Duodenal mucosa (tissue), 2 donors: ENCODE measurements around the gene SEBOX.
A peak's percentile ranks its signal among the peaks of the same experiment; 100 is the strongest.

Experiments
- H3K27ac ChIP-seq: one replicate; pipeline ENCODE4 v1.7.0; 2013; ENCODE audit warnings: low read depth, low read length
- H3K27me3 ChIP-seq, 2 donors: one replicate each; pipeline ENCODE4 v1.7.0; 2013; ENCODE audit warnings: low read length in 2 of 2, control low read depth in 1 of 2; ENCODE audit not compliant: insufficient read depth in 2 of 2, control insufficient read depth in 1 of 2
- H3K36me3 ChIP-seq, 2 donors: one replicate each; pipeline ENCODE4 v1.7.0; 2013; ENCODE audit warnings: low read length in 2 of 2, control low read depth in 1 of 2; ENCODE audit not compliant: insufficient read depth in 2 of 2, control insufficient read depth in 1 of 2
- H3K4me1 ChIP-seq, 2 donors: one replicate each; pipeline ENCODE4 v1.7.0; 2013; ENCODE audit warnings: low read length in 2 of 2, control low read depth in 1 of 2; ENCODE audit not compliant: insufficient read depth in 2 of 2, control insufficient read depth in 1 of 2
- H3K4me3 ChIP-seq, 2 donors: one replicate each; pipeline ENCODE4 v1.7.0; 2013; ENCODE audit warnings: low read length in 2 of 2, low read depth in 1 of 2
- H3K9ac ChIP-seq, 2 donors: one replicate each; pipeline ENCODE4 v1.7.0; 2013; ENCODE audit warnings: low read length in 2 of 2, low read depth in 1 of 2
- H3K9me3 ChIP-seq, 2 donors: one replicate each; pipeline ENCODE4 v1.7.0; 2013; ENCODE audit warnings: low read length in 2 of 2, control low read depth in 1 of 2; ENCODE audit not compliant: control insufficient read depth in 1 of 2

SEBOX gene, protein sequence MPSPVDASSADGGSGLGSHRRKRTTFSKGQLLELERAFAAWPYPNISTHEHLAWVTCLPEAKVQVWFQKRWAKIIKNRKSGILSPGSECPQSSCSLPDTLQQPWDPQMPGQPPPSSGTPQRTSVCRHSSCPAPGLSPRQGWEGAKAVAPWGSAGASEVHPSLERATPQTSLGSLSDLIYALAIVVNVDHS

GRCh38 chr17:28364665-28365363, at the start of gene SEBOX:
Gene SEBOX, minus strand, starts transcription at chr17:28365199. Its CDS starts 48 bp downstream, at chr17:28365151.
- H3K36me3 ChIP-seq: peaks cover 20 to 49% of the 10 kb centered on the region in 2 donors
- no peak within 1 kb of the TSS for H3K4me3 ChIP-seq
- no peaks in the 10 kb centered on the region for H3K9me3 ChIP-seq
- H3K27me3 ChIP-seq: no peaks in the 10 kb centered on the region
- no peak within 1 kb of the TSS for H3K9ac ChIP-seq
- peaks cover under 1 to 2% of the 10 kb centered on the region in 2 donors for H3K4me1 ChIP-seq
- no peak within 1 kb of the TSS for H3K27ac ChIP-seq

- H3K27ac ChIP-seq: no peak overlapping the region
- H3K9ac ChIP-seq: no peak overlapping the region
- no peaks in the 10 kb centered on the region for H3K36me3 ChIP-seq
Measured at GRCh38 chr17:28413804-28414203, 48.8 kb upstream of the SEBOX start.

DNA sequence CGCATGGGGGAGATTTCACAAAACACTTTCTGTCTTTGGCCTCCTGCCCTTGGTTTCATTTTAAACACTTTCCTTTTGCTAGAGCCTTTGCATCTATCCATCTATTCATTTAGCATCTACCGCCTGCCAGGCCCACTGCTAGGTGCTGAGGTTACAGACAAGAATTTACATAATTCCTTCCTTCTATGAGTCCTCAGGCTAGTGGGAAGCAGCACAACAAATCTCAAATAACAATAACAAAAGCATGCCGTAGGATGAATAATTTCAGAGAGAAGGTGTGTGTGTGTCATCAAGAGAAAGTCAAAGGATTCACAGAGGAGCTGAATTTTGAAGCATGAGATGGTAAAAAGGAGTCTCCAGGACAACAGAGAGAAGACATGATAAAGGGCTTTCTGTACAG, 47.1 kb upstream of the SEBOX start:
- Histone ChIP-seq H3K4me1 (peaks cover 16 to 21% of the 10 kb centered on the region in 2 donors), H3K9ac (no peak overlapping the region), H3K36me3 (no peaks in the 10 kb centered on the region), H3K4me3 (no peak overlapping the region), H3K27ac (no peak overlapping the region), H3K9me3 (no peaks in the 10 kb centered on the region), H3K27me3 (no peaks in the 10 kb centered on the region)

More at GRCh38 chr17:28413804-28414203, 48.8 kb upstream of the SEBOX start:
- H3K4me1 ChIP-seq: peaks cover 6 to 15% of the 10 kb centered on the region in 2 donors
- no peaks in the 10 kb centered on the region for H3K9me3 ChIP-seq
- no peaks in the 10 kb centered on the region for H3K27me3 ChIP-seq
- H3K4me3 ChIP-seq: no peak overlapping the region

DNA sequence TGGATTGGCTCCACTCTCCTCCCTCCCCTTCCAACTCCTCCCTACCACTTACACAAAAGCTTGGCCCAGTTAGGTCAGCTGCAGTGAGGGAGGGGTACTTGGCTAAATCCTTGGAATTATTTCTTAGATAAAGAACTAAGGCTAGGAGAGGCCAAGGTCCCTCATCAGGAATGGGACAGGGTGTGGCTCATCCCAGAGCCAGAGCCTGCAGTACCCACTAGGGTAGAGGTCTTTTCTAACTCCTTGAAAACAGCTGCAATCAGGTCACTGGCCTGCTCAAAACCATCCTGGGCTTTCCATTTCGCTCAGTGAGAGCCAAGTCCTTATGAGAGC, 42.9 kb upstream of the SEBOX start:
- no peak overlapping the region for H3K4me3 ChIP-seq
- peaks cover 30 to 37% of the 10 kb centered on the region in 2 donors for H3K4me1 ChIP-seq
- no peaks in the 10 kb centered on the region for H3K36me3 ChIP-seq
- no peaks in the 10 kb centered on the region for H3K9me3 ChIP-seq
- H3K9ac ChIP-seq: no peak overlapping the region
- H3K27me3 ChIP-seq: peaks cover 0 to 15% of the 10 kb centered on the region in 2 donors
- no peak overlapping the region for H3K27ac ChIP-seq

GRCh38 chr17:28407130-28407973, 42.4 kb upstream of the SEBOX start:
- Histone ChIP-seq H3K27ac (no peak overlapping the region), H3K4me1 (peaks cover 32 to 37% of the 10 kb centered on the region in 2 donors)

DNA sequence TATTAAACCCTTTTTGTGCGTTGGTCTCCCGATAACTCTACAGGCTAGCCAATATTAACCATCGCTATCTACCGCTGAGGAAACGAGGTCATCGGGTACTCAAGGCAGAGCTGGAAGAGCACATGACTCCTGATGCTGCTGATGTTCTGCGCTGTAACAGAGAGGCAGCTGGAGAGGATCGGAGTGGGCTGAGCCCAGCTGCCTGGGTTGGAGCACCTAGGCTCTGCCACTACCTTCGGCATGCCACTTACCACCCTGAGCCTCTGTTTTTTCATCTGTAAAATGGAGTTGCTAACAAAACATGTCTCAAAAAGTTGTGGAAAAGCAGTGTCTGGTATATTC, 41.4 kb upstream of the SEBOX start:
- Histone ChIP-seq H3K9me3 (no peaks in the 10 kb centered on the region), H3K27me3 (peaks cover 0 to 15% of the 10 kb centered on the region in 2 donors), H3K36me3 (peaks cover 0 to 11% of the 10 kb centered on the region in 2 donors), H3K4me3 (peak overlapping the region; percentile 73 to 77), H3K9ac (peak overlapping the region in 1 of 2 donors; percentile 71), H3K27ac (no peak overlapping the region), H3K4me1 (peaks cover 37% of the 10 kb centered on the region in 2 donors)

More at GRCh38 chr17:28407130-28407973, 42.4 kb upstream of the SEBOX start:
- Histone ChIP-seq H3K9ac (no peak overlapping the region), H3K27me3 (peaks cover 0 to 15% of the 10 kb centered on the region in 2 donors), H3K36me3 (peaks cover 0 to 4% of the 10 kb centered on the region in 2 donors), H3K4me3 (no peak overlapping the region), H3K9me3 (no peaks in the 10 kb centered on the region)

DNA sequence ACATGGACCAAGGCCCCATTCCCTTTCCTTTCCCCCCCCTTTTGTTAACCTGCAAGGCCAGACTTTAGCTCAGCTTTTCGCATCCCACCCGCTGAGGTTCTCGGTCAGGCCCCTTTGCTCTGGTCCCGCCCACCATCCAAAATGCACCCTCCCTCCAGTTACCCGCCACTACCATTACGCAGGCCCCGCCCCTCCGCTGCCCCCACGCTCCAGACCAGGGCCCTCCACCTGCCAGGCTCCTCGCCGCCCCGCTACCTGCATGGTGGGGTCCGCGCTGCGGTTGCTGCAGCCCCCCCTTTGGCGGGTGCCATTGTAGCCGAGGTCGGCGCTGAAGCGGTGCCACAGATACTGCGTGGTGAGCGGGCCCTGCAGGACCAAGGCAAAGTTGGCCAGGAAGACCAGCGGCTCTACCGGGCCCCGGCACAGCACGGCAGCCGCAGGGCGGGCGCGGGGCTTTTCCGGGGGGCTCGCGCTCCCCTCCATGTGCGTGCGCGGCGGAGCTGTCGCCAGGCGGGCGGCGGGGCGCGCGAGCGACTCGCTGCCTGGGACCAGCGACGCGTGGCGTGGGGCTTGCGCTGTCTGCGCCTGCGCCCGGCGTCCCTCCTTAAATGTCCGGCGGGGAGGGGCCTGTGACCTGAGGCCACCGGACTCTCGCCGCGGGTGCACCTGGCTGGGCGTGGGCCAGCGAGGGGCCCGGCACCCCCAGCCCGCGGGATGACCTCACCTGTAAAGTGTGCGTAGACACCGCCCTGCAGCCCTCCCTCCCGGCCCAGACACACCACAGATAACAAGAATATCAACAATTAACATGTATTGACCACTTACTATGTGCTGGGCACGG, 40.9 kb upstream of the SEBOX start, which contains the start of gene SLC46A1:
SLC46A1 (minus strand) TSS at position 581 of the 841 bp plus-strand sequence; CDS start at position 483, 98 bp downstream.
- Histone ChIP-seq H3K36me3 (peaks cover 0 to 15% of the 10 kb centered on the region in 2 donors), H3K9me3 (no peaks in the 10 kb centered on the region), H3K9ac (peak within 1 kb of the TSS; percentile 60 to 71), H3K4me3 (peak within 1 kb of the TSS; percentile 73 to 77), H3K4me1 (peaks cover 37% of the 10 kb centered on the region in 2 donors), H3K27me3 (peaks cover 0 to 15% of the 10 kb centered on the region in 2 donors), H3K27ac (peak within 1 kb of the TSS; percentile 24)

GRCh38 chr17:28404812-28405570, 40.0 kb upstream of the SEBOX start:
- H3K36me3 ChIP-seq: peaks cover 0 to 17% of the 10 kb centered on the region in 2 donors
- peaks cover 0 to 15% of the 10 kb centered on the region in 2 donors for H3K27me3 ChIP-seq
- H3K9me3 ChIP-seq: no peaks in the 10 kb centered on the region
- H3K27ac ChIP-seq: peak overlapping the region; percentile 22
- peak overlapping the region; percentile 73 to 77 for H3K4me3 ChIP-seq
- peaks cover 37% of the 10 kb centered on the region in 2 donors for H3K4me1 ChIP-seq
- peak overlapping the region; percentile 60 to 71 for H3K9ac ChIP-seq

DNA sequence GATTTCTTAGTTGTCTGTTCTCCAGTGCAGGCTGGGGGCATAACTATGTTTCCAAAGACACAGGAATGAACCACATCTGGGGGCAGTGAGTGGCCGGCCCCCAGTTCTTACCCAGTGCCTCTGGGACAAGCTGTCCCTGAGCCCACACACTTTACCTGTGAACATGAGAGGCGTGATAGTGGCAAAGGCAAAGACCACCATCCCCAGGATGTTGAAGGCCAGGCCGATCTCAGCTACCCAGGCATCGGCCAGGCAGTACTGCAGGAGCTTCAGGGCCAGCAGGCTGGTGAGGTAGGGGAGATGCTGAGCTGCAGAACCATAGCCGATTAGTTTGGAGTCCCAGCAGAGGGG, 39.4 kb upstream of the SEBOX start:
- Histone ChIP-seq H3K9me3 (no peaks in the 10 kb centered on the region), H3K36me3 (peaks cover 0 to 17% of the 10 kb centered on the region in 2 donors), H3K27ac (peak overlapping the region; percentile 11), H3K4me3 (peak overlapping the region; percentile 73 to 77), H3K4me1 (peaks cover 37% of the 10 kb centered on the region in 2 donors), H3K27me3 (peaks cover 0 to 15% of the 10 kb centered on the region in 2 donors), H3K9ac (peak overlapping the region in 1 of 2 donors; percentile 60)
